DMS114 treated with DMSO at 0.1 percent for 48 hours (cell line): ENCODE data around the gene B3GAT1.
"Not testable (repeated sequence)": the region's sequence is repeated elsewhere in the genome, so short reads cannot be mapped to it uniquely, and the experiment has no call there.

Source experiments
- DNase-seq: peaks from one replicate; lab custom pipeline; 2025; ENCODE audit not compliant: unreplicated experiment; lab: John Stamatoyannopoulos, UW

Gene B3GAT1

DNA sequence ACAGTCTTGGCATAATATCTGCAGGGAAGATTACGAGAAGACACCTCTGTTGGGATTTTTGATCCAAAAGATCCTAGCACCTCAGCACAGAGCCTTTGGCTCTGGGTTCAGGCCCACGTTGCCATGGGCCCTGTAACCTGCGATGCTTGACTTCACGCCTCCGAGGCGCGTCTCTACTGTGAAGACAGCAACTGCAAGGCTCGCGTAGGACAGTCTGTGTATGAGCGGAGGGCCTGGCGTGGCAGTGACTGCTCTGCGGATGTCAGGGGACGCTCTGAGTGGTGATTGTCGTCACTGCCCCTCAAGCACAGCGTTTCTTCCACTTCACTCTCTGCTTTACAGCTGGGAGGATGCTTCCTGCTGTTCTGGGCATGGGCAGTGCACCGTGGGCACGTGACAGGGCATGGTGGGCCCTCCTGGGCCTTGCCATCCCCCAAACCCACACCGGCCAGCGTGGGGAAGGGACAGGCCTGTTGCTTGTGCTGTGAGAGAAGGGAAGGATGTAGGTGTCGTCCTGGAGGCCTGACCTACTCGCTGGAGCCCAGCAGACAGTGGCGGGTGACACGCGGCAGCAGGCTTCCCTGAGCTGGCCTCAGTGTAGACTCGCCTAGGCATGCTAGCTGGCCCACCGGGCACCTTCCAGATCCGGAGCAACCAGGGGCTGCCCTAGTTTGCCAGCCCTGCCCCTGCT lies 53.7 kb downstream of the B3GAT1 start:
- no peak for DNase-seq

DNA sequence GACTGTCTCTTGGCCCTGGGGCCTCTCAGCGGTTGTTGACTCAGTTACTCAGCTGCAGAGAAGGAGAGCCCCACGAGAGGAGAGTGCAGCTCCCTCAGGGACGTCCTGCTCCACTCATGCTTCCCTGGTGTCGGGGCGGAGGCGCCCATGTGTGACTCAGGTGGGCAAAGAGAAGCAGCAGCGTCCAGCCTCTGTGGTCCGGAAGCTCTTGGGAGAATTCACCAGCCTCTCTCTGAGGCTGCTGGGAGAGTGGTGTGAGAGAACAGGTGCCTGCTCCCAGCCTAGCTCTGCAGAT lies 54.5 kb downstream of the B3GAT1 start:
- DNase-seq, result no peak

DNA sequence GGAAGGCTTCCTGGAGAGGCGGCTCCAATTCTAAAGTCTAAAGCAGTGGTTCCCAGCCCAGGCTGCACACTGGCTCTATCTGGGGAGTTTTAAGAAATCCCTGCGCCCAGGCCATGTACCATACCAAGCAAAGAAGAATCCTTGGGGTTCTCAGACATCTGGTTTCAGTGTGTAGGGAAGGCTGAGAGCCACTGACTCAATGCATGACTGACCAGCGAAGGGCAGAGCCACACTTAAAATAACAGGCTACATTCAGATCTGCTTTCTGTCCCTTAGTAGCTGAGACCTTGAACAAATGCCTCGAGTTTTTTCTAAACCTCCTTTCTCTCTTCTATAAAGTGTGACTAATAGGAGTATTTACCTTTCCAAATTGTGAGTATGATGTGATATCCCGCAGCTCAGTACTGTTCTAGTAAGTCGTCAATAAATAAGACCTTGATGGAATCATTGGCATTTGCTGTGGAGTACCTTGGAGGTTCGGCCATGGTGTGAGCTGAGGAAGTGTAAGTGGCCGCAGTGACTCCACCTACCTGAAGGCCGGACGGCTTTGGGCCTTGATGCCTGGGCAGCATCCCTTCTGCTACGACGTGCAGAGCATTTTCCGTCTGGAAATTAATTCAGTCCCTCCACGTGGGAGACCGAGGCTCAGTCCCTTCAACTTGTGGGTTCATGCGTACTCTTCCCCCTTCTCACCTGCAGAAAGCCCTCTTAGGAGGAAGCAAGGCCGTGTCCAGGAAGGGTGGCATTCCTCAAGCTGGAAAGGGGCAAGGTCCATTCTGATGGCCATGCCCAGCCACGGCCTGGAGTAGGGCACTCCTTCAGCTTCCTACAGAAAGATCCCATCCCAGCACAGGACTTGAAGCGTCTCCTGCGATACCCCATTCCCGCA lies 55.1 kb downstream of the B3GAT1 start:
- DNase-seq, result no peak

DNA sequence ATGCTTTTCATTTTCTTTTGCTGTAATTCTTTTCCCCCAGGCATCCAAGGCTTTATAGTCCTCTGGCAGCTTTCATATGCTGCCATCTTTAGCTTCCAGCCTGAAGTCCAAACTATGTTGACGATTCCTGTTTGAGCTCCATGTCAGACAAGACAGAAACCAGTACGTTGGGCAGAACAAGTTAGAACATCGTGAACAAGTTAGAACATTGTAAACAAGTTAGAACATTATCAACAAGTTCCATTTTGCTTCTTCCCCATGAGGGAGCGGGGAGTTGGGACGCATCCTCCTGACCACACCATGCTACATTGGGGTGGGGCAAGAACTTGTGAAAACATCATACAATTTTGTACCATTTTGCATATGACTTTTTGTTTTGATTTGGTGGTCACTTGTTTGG lies 56.4 kb downstream of the B3GAT1 start:
- no peak for DNase-seq

DNA sequence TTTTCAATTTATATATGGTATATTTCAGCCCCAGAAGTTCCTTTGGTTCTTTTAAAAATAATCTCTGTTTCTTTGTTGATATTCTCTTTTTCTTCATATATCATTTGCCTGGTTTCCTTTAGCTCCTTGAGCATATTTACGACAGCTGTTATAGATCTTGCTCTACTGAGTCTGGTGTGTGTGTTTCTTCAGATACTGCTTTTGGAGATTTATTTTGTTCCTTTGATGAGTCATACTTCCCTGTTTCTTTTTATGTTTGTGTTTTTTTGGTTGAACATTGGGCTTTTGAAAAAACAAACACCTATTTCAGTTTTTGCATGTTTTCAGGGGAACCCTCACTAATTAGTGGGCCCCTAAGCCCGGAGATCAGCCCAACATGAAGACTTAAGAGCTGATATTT lies 56.9 kb downstream of the B3GAT1 start:
- no peak for DNase-seq

DNA sequence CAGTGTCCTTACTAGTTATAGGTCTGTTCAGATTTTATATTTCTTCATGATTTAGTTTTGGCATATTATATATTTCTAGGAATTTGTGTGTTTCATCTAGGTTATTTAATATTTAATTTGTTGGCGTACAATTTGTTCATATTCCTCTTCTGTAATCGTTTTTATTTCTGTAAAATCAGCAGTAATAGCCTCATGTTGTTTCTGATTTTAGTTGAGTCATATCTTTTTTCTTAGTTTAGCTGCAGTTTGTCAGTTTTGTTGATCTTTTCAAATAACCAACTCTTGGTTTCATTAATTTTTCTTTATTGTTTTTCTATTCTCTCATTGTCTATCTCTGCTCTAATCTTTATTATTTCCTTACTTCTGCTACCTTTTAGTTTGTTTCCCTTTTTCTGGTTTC lies 59.9 kb downstream of the B3GAT1 start:
- DNase-seq, result no peak

DNA sequence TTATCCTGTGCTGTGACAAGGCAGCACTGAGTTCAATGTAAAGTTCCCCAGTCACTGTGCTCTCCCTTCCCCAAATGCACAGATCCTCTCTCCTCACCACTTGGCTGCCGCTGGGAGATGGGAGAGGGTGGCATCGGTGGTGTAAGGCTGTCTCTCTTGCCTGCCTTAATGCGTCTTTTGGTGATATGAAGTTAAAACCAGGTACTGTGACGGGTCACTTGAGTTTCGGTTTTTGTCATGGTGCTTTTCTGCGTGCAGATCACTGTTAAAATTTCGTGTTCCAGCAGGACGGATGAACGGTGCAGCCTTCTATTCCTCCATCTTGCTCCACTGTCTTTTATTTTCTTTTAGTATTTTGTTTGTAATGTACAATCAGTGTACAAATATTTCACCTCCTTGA lies 61.7 kb downstream of the B3GAT1 start:
- DNase-seq, result no peak

DNA sequence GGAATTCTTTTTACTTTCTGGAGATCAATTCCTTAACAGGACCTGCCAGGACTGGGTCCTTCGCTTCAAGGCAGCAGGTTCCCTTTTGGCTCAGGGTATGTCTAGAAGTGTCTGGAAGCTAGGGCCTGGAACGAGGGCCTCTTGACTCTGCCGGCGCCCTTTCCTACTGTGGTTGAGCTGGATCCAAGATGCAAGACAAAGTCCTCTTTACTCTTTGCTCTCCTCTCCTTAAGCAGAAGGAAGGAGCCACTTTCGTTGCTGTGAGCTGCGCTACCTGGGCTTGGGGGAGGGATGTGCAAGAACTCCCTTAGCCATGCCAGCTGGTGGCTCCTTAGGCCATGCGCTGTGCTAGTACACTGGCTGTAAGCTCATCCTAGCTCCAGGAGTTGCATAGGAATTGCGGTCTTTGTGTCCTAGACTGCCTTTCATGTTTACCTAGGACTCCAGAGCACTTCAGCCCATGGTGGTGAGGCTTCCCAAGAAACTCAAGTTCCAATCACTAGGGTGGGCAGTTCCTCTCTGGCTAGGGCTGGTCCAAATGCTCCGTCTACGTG lies 62.2 kb downstream of the B3GAT1 start:
- no peak for DNase-seq

DNA sequence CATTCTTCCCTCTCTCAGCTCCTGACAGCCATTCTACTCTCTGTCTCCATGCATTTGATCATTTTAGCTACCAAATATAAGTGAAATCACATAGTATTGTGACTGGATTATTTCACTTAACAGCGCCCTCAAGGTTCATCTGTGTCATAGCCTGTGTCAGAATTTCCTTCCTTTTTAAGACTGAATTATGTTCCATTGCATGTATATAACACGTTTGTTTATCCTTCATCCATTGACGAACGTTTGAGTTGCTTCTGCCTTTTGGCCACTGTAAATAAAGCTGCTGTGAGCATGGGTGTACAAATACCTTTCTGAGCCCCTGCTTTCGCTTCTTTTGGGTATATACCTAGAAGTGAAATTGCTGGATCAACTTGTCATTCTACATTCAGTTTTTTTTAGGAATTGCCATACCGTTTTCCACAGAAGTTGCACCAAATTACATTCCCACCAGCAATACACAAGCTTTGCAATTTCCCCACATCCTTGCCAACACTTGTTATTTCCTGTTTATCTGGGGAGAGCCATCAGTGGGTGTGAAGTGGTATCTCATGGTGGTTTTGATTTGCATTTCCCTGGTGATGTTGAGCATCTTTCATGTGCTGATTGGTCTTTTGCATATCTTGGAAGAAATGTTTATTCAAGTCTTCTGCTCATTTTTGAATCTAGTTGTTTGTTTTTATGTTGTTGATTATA lies 62.8 kb downstream of the B3GAT1 start:
- no peak for DNase-seq

DNA sequence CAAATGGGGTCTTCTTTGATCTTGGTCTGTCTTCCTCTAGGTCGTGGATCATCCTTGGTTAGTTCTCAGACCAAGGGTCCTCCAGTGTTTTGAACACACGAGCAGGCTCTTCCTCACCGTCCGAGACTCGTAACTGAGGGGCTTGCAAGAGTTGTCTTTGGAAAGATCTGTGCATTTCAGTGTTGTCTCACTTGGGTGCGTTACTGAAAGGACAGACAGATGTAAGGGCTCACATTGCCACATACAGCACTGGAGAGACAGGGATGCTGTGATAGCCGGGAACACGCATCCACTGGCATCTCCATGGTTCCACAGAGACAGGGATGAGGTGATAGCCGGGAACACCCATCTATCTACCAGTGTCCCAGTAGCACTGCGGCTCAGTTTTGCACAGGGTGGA lies 64.6 kb downstream of the B3GAT1 start:
- DNase-seq, result no peak

DNA sequence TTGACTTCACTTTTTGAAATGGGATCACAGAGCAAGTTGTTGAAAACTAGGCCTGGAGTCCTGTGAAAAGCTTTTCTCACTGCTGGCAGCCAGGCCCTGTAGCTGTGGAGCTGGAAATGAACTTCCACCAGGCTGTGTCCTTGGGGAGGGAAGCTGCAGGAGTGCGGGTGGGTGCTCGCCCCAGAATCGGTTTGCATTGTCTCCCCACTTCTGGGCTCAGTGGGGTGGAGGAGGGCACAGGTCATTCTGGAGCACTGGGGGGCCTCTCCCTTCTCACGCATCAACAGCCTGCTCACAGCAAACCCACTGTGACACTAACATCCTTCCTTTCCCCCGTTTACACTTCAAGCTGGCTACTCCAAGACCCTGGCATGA lies 65.1 kb downstream of the B3GAT1 start:
- no peak for DNase-seq

DNA sequence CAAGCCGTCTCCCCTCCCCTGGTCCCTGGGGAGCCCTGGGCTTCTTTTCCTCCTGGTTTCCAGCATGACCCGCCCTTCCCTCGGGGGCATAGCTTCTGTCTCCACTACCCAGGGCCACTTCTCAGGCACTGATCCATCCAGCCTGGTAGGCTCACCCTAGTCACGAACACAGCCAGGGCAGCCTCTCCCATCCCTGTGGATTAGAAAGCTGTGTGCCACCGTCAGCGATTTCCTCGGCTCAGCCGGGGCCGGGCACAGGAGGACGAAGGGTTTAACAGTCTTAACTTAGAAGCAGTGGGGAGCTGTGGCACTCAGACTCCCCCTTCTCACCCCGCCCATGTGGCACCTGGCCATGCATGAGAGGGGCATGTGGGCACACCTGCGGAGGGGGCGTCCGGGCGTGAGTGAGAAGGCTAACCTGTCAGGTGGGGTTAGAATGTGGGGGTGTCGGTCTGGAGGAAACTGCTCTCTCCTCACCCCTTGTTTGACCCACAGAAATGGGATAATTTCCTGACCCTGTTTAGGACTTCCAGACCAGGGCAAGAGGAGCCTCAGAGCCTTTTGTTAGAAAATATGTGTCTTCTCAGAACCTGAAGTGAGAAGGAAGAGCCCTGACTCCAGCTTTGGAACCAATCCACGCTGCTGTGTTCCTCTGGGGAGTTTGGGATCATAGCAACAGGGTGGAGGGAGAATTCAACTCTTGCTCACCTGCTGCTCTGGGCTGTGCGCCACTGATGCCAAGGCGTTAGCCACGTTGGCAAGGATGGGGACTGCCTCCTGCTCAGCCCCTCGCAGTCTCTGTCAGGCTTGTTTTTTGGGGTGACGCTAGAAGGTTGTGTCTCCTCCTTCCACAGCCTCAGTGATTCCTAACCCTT lies 65.7 kb downstream of the B3GAT1 start:
- no peak for DNase-seq

DNA sequence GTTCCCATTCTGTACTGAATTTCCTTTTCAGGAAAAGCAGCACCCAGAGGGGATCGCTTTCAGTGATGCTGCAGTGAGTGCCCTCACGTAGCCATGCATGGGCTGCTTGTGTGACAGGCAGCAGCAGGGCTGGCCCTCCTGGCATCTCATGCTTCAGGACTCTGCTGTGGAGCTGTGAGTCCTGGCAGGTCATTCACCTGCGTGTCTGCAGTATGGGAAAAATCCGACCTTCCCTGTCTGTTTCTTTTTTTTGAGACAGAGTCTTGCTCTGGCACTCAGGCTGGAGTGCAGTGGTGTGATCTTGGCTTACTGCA lies 66.8 kb downstream of the B3GAT1 start:
- no peak for DNase-seq

DNA sequence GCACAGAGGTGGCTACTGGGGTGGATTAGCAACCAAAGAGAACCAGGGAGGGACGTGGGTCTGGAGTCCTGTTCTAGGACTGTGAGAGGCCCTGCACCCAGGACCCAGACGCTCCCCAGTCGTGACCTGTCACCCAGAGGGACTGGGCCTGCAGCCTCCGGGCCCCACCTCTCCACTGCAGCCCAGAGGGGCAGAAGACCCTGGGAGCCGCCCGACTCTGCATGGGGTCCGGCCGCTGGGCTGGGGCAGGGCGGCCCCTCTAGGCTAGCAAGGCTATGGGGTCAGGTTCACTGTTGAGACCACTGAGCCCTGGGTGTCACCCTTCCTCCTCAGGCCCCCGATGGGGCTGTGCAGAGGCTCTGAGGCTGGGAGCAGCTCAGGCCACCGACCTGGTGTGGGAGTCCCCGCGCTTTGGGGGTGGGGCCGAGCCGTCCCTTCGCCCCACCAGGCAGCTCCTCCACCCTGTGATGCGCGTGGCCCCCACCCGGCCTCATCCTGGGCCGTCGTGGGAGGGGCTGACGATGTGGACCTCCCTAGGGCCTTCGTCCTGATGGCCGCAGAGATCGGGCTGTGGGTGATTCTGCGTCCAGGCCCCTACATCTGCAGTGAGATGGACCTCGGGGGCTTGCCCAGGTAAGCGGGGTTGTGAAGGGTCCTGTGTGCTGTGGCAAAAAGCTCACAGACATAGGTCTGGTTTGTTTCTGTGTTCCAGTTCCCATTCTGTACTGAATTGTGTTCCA lies 67.4 kb downstream of the B3GAT1 start:
- not testable (repeated sequence) for DNase-seq

DNA sequence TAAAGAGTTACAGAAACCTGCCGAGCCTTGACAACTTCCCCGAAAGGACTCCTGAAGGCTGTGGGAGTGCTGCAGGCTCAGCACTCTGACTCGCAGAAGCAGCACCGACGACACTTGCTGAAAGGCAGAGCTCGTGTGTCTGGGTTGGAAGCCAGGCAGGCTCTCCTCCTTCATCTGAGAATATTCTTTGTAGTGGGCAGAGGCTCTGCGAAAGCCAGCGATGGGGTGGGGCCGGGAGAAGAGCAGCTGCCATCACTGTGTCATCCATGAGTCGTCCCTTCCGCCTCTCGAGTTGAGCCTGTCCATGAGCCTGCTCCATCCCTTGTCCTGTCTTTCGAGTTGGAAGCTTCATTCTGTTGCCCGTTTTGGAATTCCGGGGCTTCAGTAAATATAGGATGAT lies 68.4 kb downstream of the B3GAT1 start:
- no peak for DNase-seq

DNA sequence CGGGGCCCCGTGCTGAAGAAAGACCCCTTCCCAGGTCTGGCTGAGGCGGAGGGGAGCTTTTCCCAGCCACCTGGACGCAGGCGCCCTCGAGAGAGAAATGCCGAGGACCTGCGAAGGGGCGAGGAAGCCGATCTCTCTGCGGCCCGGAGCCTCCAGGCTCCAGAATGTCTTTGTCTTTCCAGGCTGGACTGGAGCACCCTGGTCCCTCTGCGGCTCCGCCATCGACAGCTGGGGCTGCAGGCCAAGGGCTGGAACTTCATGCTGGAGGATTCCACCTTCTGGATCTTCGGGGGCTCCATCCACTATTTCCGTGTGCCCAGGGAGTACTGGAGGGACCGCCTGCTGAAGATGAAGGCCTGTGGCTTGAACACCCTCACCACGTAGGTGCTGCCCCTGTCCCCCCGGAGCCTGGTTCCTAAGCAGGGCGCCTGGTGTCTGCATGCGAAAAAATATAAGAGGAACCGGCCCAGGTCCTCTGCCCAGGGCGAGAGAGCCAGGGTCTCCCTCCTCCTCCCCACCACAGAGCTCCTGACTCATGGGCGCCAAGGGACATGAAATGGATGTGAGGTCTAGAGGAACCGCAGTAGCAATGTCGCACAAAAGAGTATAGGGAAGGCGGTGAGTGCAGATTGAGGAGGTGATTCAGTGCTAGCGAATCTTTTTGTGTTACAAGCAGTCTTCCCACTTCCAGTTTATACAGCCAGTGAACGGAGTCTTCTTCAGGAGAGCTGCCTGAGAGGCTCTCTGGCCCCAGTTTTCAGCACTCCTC lies 69.3 kb downstream of the B3GAT1 start:
- DNase-seq, result no peak

DNA sequence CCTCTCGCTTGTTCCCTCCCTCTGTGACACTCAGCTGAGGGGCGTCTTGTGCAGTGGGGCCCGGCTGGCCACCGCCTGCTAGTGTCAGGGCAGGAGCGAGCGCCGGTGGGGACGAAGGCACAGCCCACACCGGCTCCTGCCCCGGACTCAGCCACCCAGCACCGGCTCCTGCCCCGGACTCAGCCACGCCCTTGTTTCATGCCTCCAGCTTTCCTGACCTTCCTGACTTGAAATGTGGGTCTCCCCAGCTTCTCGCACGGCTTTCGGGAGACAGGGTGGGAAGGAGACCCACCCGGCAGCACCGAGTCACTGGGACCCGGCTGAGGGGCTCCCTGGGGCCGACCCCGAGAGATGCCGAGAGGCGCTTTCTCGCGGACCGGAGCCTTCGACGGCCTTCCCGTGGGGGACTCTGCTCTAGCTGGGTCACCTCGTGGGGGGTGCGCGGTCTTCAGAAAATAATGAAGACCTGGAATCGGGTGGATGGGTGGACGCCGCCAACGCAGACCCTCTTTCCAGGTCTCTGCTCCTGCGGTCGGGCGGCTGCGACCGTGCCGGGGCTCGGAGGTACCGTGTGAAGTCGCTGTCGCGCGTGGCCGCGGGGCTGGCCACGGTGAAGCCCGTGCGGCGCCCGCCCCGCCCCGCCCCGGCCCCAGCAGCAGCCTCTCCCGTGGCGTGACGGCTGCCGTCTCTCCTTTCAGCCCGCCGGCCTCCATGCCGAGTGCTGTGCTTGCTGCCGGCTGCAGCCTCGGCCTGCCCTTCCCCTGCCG lies 70.1 kb downstream of the B3GAT1 start:
- DNase-seq, result no peak

DNA sequence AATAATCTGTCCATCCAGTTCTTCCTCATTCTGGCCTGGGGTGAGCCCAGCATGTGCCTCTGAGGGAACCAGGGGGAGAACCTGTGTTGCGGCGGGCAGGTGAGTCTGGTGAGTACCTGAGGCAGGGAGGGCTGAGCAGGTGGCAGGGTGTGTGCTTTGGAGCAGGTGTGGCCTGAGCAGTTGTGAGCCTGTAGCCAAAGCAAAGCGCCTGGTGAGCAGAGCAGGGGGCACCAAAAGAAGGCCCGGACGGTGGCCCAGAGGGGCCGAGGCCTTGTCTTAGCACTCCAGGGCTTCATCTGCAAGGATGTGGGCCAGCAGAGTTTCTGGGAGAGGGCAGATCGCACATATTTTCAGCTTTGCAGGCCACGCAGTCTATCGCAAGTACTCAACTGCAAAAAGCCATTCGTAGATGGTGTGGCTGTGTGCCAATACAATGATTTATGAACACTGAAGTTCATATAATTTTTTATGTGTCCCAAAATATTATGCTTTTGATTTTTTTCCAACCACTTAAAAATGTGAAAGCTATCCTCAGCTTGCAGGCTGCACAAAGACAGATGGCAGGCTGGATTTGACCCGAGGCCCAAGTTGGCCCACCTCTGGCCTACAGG lies 71.6 kb downstream of the B3GAT1 start:
- DNase-seq, result no peak

DNA sequence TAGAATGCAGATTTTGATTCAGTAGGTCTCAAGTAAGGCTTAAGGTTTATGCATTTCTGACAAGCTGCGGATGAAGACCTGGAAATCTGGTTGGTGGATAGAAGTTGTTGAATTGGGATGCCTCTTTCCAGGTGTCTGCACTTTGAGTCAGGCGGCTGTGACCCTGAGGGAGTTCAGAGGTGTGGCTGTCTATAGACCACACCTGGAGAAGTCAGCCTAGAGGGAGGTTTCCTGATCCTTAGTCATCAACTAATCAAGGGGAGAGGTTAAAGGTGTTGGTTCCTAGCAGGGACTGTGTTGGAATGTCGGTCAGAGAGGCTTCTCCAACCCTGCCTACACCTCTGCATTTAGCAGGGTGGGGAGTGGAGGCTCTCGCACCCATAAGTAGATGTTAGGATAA lies 72.3 kb downstream of the B3GAT1 start:
- no peak for DNase-seq
